Forelimb muscle (tissue), 1 donor: ENCODE results near the gene AGBL4. TPM values are rescaled to one million over a fixed set of nuclear protein-coding genes. Genes with fewer than 3 reads are reported as not detected.
"Not testable (repeated sequence)": the region's sequence is repeated elsewhere in the genome, so short reads cannot be mapped to it uniquely, and the experiment has no call there.

Experiments
- DNase-seq: peaks from one replicate; pipeline ENCODE4 v3.0.0-alpha.2; 2013; ENCODE audit warnings: low read depth
- polyA plus RNA-seq: library from polyadenylated mRNA; unstranded; fragments of 120-200 nt; gene quantifications from one replicate; pipeline ENCODE4 v1.2.1, GENCODE V29; 2013; ENCODE audit not compliant: insufficient read length

Gene AGBL4
- 0.15 TPM for polyA plus RNA-seq

DNA sequence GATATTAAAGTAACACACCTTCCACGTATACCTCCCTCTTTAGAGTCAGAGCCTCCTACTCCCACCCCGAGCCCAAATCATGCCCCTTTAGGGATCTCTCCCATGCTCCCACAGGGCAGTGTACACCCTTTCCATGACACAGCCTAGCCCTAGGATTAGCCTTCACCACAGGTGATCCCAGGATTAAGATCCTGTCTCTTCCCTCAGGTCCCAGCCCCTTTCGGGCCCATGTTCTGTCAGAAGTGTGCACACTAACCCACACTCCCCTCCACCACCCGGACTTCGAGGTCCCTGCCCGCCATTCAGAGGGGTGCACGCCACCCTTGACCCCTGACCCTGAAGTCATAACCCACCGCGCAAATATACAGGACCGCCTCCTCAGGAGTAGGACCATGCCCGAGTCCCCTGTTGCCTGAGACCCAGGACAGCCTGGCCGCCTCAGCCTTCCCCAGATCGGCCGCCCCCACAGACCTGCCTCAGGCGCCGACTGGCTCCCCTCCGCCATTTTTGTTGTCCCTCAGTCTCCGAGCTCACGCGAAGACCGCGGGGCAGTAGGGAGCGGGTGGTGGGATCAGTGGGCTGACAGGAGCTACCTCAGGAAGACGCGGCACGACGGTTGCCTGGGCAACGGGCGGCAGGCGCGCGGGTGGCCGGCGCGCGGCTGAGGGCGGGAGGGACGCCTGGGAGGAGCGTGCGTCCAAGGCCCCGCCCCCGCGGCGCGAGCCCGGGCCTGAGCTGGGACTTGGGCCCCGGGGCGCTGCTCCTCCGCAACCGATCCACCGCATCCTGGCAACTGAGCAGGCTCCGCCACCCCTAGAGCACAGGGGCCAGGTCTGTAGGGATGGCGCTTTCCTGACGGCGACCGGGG lies at the start of gene AGBL4:
Gene AGBL4, minus strand, starts transcription at position 663 of the 868 bp plus-strand sequence.
- no peak for DNase-seq

DNA sequence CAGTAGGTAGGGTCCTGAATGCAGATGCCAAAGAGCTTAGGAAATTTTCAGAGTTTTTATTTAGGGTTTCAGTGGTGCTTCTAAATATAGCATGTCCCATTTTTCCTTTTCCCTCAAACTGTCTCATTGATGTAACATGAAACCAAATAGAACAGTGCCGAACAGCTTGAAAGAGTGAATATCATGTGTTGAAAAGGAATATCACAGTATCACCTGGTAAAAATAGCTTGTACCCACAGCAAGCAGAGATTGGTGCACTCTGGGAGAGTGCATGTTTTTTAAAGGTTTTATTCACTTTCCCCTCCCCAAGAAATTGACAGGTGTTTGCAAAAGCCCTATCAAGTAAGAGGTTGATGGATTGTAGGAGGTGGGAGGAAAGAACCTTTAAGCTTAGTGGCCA lies 43.1 kb upstream of the AGBL4 start:
- no peak for DNase-seq

DNA sequence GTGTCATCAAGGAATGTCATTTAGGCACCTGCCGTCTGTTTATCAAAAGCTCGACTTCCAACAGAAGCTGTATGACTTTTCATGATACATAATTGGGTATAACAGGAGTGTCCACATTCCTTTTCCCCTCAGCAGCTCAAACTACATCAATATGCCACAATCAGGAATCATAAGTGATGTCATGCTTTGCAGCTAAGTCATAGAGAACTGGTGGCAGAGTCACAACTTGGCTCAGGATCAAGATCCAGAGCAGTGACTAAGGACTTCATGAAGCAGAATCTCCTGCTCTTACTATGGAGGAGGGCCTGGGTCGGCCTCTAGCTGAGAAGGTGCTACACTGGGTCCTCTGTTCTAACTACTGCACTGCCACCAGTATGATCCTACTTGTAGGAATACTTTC lies 36.5 kb upstream of the AGBL4 start:
- no peak for DNase-seq

DNA sequence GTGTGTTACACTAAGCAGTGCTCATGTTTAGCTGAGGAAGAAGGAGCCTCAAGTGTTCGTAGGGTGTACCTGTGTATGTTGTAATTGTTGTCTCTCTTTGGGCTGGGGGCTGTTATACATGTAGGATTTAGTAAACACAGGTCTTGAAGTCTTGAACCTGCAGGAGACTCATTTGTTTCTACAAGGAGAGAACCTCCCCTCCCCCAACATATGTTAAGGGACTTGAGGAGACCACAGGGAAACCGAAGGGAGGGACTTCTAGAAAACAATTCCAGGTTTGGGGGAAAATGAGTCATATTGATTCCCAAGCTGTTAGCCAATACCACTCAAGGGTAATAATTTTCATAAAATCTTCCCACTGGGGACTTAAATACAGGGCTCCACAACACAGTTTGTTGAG lies 25.0 kb upstream of the AGBL4 start:
- DNase-seq: no peak

DNA sequence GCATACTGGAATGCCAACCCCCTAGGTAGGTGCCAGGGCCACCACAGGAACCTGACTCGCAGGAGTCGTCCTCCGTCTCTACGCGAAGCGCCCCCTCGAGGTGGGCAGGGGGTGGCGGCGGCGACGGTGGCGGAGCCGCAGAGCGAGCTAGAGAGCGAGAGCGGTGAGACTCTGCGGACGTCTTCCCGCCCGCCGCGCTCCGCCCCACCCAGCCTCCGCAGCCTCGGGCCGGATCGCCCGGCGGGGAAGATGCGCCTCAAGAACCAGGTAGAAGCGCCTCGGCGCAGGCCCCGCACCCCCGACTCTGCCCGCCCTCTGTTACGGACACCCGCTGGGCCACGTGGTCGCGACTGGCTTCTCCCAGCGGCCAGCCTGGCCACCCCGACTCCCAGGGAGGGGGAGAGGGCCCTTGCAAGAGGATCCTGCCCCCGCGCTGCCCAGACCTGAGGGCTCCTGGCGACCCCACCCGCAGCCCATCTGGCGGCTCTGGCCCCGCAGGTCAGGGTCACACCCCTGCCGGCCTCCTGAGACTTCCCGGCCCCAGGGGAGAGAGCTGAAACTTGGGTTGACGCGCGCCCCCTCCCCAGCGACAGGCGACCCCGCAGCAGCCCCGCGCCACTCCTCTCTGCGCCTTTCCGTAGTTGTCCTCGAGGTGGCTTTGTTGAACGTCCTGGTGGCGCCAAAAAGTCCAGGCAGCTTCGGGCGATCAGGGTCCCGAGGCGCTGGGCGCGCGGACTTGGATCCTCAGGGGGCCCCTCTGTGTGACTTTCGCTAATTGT lies 24.4 kb upstream of the AGBL4 start:
- DNase-seq: no peak

DNA sequence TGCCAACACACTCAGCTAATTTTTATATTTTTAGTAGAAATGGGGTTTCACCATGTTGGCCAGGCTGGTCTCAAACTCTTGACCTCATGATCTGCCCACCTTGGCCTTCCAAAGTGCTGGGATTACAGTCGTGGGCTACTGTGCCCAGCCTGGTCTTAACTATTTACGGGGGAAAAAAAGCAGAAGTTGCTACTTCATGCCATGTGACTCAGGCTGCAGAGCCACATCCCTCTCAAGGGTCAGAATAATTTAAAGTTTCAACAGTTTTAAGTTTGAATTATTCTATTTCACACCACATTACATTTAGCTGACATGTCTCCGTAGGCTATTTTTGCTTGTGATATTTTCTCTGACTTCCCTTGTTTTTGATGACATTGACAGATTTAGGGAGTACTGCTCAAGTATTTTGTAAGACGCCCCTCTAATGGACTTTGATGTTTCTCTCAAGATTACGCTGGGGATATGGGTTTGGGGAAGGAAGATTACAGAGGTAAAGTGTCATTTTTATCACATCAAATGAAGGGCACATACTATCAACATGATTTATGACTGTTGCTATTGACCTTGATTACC lies 14.6 kb upstream of the AGBL4 start:
- no peak for DNase-seq

DNA sequence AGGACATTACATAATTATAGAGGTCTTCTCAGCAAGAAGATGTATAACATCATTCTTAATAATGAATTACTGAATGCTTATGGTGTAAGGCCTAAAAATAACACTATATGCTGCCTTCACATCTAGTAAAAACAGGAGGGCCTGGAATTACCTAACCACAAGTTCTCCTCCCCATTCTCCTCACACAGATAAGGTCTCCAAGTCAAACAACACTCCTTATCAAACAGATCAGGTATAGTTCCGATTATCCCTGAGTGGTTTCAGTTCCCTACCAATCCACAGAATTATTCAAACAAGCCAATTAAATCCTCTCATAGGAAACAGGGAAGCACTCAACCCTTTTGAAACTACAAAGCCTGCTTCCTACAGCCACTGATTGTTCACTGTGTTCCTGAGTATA lies 4.0 kb upstream of the AGBL4 start:
- no peak for DNase-seq

DNA sequence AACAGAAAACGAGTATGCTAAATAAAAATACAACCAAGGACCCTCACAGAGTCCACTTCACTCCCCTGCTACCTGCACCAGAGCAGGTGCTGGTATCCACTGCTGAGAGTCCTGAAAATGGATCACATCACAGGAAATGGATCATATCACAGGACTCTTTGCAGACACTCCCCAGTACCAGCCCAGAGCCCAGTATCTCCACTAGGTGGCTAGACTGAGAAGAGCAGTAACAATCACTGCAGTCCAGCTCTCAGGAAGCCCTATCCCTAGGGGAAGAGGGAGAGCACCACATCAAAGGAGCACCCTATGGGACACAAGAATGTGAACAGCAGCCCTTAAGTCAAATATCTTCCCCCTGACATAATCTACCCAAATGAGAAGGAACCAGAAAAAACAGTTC lies 28.0 kb downstream of the AGBL4 start:
- no peak for DNase-seq

DNA sequence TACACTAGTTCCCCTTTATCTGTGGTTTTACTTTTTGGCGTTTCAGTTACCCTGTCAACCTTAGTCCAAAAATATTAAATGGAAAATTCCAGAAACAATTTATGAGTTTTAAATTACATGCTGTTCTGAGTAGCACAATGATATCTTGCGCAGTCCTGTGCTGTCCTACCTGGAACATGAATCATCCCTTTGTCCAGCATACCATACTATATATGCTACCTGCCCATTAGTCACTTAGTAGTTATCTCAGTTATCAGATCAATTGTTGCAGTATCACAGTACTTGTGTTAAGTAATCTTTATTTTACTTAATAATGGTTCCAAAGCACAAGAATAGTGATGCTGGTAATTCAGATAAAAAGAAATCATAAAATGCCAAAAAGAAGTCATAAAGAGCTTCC lies 52.7 kb downstream of the AGBL4 start:
- no peak for DNase-seq

DNA sequence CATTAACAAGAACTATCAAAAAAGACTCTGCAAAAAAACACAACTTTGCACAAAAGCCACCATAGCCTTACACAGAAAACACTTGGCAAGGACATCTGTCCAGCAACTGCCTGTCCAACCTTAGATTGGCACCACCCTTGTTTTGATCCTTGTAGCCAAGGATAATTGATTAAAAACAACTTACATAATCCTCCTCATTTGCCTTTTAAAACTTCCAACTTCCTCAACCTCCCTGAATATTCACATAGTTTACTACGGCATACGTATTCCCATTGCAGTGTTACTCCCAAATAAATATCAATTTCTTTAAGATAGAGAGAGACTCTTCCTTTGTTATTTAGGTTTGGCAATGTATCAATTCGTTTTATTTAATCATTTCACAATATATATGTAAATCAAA lies 72.4 kb downstream of the AGBL4 start:
- no peak for DNase-seq

DNA sequence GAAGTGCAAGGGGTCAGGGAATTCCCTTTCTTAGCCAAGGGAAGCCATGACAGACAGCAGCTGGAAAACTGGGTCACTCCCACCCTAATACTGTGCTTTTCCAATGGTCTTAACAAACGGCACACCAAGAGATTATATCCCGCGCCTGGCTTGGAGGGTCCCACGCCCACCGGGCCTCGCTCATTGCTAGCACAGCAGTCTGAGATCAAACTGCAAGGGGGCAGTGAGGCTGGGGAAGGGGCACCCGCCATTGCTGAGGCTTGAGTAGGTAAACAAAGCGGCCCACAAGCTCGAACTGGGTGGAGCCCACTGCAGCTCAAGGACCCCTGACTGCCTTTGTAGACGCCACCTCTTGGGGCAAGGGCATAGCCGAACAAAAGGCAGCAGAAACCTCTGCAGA lies 108.5 kb downstream of the AGBL4 start:
- DNase-seq: not testable (repeated sequence)

DNA sequence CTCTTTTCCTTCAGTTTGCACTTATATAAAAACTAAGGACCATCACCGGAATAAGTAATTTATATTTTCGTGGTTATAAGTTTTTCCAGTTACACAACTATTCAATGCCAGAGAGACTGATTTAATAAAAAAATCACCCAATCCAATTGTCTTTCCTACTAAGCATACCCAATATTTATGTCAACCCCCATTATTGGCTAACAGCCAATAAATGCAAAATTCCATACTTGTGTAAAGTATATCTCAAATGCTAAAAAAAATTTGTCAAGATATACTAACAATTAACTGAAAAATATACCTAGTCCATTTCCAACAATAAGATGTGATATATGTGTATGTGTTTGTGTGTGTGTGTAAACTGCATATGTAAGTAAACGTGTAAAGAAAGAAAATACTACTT lies 117.4 kb downstream of the AGBL4 start:
- DNase-seq: no peak

DNA sequence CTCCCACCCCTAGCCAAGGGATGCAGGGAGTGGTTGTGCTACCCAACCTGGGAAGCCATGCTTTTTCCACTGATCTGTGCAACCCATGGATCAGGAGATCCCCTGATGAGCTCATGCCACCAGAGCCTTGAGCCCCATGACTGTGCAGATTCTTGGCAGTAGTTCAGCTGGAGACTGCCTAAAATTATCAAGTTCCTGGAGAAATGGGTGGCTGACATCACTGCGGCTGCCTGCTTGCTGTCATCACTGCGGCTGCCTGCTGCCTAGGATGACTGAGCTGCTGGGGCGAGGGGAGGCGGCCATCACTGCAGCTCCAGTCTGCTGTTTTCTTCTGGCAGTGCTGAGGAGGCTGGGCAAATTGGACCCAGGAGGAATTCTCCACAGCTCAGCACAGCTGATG lies 159.2 kb downstream of the AGBL4 start:
- no peak for DNase-seq

DNA sequence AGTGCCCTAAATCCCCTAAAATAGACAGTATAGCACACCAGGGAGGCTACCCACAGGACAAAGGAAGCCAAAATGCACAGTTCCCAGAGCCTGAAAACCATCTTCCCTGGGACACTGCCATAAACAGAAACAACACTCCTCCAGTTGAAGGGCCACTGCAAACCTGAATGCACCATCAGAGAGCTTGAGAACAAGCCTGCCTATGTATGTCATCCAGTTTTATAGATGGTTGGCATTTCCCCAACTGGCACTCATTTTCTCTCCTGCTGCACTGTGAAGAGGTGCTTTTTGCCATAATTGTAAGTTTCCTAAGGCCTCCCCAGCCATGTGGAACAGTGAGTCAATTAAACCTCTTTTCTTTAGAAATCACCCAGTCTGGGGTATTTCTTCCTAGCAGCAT lies 169.0 kb downstream of the AGBL4 start:
- no peak for DNase-seq

DNA sequence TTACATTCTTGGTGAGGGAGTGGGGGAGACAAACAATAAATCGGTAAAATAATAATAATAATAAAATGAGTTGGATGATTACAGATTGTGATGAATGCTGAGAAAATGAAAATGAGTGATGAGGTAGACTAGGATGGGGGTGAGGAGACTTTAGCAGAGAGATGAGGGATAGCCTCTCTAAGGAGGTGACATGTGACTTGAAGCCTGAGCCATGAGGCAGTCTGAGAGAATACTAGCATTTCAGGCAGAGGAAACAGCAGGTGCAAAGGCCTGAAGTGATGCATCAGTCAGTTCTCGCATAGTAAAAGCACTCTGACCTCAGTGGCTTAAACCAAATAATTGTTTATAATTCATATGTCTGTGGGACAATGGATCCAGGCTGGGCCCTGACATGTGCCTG lies 181.2 kb downstream of the AGBL4 start:
- DNase-seq: no peak

DNA sequence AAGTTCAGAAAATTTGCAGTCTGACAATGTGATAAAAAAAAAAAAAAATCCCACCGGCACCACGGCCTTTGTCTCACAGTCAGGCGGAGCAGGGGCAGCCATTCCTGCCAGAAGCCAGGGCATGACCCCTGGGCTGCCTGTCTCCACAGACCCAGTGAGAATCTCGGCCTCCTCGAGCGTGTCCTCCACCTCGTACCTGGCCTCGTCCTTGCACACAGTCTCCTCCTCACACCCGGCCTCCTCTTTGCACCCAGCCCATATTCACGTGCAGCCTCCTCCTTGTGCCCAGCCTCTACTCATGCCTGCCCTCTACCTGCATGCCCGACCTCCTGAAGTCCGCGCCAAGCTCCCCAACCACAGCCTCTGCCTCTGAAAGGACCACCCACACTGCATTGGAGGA lies 182.0 kb downstream of the AGBL4 start:
- DNase-seq: no peak

DNA sequence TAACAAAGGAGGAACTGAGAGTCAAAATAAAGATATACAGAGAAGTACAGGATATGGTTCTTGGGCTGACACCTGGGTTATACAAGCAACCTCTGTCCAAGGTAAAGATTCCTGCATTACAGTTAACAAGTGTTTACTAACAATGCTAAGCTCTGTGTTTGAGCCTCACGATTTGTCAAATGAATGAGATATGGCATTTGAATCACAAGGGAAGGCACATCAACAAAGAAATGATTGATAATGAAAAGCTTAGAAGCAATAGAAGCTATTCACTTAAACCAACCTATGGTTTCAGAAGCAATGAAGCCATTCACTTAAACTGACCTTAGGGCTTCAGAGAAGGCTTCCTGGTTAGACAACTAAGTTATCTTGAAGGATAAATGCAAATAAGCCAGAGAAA lies 199.5 kb downstream of the AGBL4 start:
- DNase-seq: no peak

DNA sequence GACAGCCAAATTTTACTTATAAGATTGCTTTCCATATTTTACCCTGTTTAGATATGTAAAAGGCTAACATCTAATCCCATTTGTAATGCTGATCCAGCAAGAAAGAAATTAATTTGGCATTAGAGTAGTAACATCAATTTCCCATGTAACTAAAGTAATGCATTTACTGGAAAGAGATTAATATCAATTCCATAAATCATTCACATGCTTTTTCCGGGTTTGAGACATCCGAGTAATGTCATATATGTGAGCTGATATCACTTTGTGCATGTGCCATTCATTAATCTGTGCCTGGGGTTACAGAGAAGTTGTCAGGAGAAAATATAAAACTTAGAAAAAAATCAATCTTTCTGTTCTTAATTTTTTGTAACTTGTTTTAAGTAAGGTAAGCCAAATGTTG lies 206.1 kb downstream of the AGBL4 start:
- no peak for DNase-seq

DNA sequence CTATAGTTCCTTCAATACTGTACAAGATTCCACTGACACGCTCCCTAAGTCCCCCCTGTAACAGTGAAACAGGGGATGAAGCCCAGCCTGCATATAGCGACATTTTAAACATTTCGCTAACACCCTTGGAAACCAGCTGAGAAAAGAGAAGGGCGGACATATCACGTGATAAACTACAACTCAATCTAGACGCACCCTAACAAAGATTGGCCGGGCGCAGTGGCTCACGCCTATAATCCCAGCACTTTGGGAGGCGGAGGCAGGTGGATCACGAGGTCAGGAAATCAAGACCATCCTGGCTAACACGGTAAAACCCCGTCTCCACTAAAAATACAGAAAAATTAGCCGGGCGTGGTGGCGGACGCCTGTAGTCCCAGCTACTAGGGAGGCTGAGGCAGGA lies 236.7 kb downstream of the AGBL4 start:
- not testable (repeated sequence) for DNase-seq

DNA sequence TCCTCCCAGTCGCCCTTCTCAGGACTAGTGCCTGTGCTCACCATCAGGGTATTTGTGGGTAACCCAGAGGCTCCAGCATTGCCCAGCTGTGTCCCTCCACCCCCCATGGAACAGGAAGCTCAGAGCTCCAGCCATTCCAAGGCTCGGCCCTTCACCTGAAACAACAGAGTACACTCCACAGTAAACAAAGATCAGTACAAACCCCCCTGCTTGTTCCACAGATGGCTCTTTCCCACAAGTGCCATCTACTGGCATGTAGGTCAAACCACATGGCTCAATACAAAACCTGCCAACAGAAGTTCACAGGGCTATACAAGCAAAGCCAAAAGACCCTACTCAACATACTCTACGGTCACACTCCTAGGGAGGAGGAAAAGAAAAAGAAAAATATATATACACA lies 258.7 kb downstream of the AGBL4 start:
- no peak for DNase-seq

DNA sequence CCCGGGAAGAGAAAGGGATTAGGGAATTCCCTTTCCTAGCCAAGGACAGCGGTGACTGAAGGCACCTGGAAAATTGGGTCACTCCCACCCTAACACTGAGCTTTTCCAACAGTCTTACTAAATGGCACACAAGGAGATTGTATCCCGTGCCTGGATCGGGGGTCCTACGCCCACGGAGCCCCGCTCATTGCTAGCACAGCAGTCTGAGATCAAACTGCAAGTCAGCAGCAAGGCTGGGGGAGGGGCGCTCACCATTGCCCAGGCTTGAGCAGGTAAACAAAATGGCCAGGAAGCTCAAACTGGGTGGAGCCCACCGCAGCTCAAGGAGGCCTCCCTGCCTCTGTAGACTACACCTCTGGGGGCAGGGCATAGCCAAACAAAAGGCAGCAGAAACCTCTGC lies 285.6 kb downstream of the AGBL4 start:
- not testable (repeated sequence) for DNase-seq

DNA sequence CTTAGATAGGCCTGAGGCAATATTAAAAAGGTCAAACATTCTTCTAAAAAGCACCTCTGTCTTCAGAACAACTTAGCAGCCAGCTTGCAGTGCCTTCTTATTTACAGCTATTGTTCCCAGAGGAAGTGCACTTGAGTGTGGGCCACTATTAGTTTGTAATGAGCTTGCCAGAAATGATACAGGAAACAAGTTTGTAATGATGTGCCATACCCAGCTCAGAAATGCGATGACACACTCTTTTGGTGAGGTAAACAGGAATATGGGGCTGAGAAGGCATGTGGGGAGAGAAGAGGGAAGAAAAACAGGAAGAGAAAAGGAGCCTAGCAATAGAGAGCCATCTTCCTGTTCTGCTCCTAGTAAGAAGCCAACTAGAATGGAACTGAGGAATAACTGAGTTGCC lies 295.4 kb downstream of the AGBL4 start:
- DNase-seq: no peak

DNA sequence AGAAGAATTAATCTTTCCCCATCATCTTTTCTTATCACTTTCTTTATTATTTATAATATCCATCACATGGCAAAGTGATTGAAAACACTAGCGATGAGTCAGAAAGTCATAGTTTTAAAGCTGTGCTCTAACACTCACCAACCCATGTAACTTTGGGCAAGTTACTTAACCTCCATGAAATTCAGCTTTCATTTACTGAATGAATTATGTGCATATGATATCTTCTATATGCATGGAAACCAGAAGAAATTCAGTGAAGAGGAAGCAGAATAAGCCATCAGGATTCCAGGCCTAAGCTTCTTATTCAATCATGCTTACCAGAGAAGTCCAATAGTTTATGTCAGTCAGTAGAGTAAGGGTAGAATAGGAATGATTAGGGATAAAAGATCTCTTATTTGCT lies 300.1 kb downstream of the AGBL4 start:
- DNase-seq: no peak
